Kidney tubule cell (primary cell): ENCODE results near the gene CFAP97.
"Not testable (repeated sequence)": the region's sequence is repeated elsewhere in the genome, so short reads cannot be mapped to it uniquely, and the experiment has no call there.

ENCODE experiments used
- DNase-seq: peaks from one replicate; pipeline ENCODE4 v3.0.0-alpha.2; 2018; ENCODE audit warnings: low spot score

CFAP97 gene

GRCh38 chr4:185139736-185140135 lies 64.1 kb downstream of the CFAP97 start:
- DNase-seq: no peak

- no peak for DNase-seq
Measured at GRCh38 chr4:185138161-185138560, 65.6 kb downstream of the CFAP97 start.

GRCh38 chr4:185137233-185137925 lies 66.4 kb downstream of the CFAP97 start:
- no peak for DNase-seq

GRCh38 chr4:185134307-185134869 lies 69.4 kb downstream of the CFAP97 start:
- peak; percentile 57 for DNase-seq

GRCh38 chr4:185128272-185129119 lies 75.3 kb downstream of the CFAP97 start:
- DNase-seq: peak; percentile 43

- peak; percentile 8 for DNase-seq
Measured at GRCh38 chr4:185127021-185127925, 76.5 kb downstream of the CFAP97 start.

GRCh38 chr4:185124006-185124405 lies 79.8 kb downstream of the CFAP97 start:
- no peak for DNase-seq

GRCh38 chr4:185122681-185123345 lies 81.0 kb downstream of the CFAP97 start:
- DNase-seq: no peak

GRCh38 chr4:185120631-185120946 lies 83.2 kb downstream of the CFAP97 start:
- DNase-seq: no peak

- no peak for DNase-seq
Measured at GRCh38 chr4:185119927-185120630, 83.7 kb downstream of the CFAP97 start.

GRCh38 chr4:185119467-185119866 lies 84.3 kb downstream of the CFAP97 start:
- not testable (repeated sequence) for DNase-seq

GRCh38 chr4:185118876-185119275 lies 84.9 kb downstream of the CFAP97 start:
- DNase-seq: no peak

- no peak for DNase-seq
Measured at GRCh38 chr4:185117300-185117934, 86.4 kb downstream of the CFAP97 start.

- DNase-seq: peak; percentile 87
Measured at GRCh38 chr4:185115827-185116232, 88.0 kb downstream of the CFAP97 start.

GRCh38 chr4:185113340-185113739 lies 90.5 kb downstream of the CFAP97 start:
- DNase-seq: no peak

GRCh38 chr4:185112104-185112503 lies 91.7 kb downstream of the CFAP97 start:
- DNase-seq: peak; percentile 97

- no peak for DNase-seq
Measured at GRCh38 chr4:185110375-185110823, 93.4 kb downstream of the CFAP97 start.

- DNase-seq: no peak
Measured at GRCh38 chr4:185109736-185110135, 94.1 kb downstream of the CFAP97 start.
